Stimulated activated CD4-positive, alpha-beta T cell treated with anti-CD3 and anti-CD28 coated beads, Interleukin-4, amount 100 ng/mL, for 1 hour (primary cell): ENCODE results near the gene EFNB1.

Experiments used
- DNase-seq: peaks from one replicate; pipeline ENCODE4 v3.0.0-alpha.2; 2020

EFNB1 gene

GRCh38 chrX:68844581-68844980, 15.8 kb downstream of the EFNB1 start:
- DNase-seq: no peak

- no peak for DNase-seq
Observed at GRCh38 chrX:68846536-68846935, 17.7 kb downstream of the EFNB1 start.

GRCh38 chrX:68847172-68847571, 18.4 kb downstream of the EFNB1 start:
- DNase-seq: no peak

GRCh38 chrX:68848189-68848940, 19.5 kb downstream of the EFNB1 start:
- no peak for DNase-seq

GRCh38 chrX:68851082-68851481, 22.3 kb downstream of the EFNB1 start:
- DNase-seq: no peak

GRCh38 chrX:68852046-68852445, 23.2 kb downstream of the EFNB1 start:
- no peak for DNase-seq

GRCh38 chrX:68853665-68854251, 24.9 kb downstream of the EFNB1 start:
- DNase-seq: no peak

- DNase-seq: no peak
Observed at GRCh38 chrX:68865300-68865699, 36.5 kb downstream of the EFNB1 start.

- no peak for DNase-seq
Observed at GRCh38 chrX:68865926-68866325, 37.1 kb downstream of the EFNB1 start.

GRCh38 chrX:68867458-68868112, 38.8 kb downstream of the EFNB1 start:
- no peak for DNase-seq

- DNase-seq: no peak
Observed at GRCh38 chrX:68868316-68868715, 39.5 kb downstream of the EFNB1 start.

- DNase-seq: no peak
Observed at GRCh38 chrX:68868902-68869800, 40.3 kb downstream of the EFNB1 start.

GRCh38 chrX:68870357-68870756, 41.5 kb downstream of the EFNB1 start:
- DNase-seq: no peak

- DNase-seq: no peak
Observed at GRCh38 chrX:68872171-68872570, 43.4 kb downstream of the EFNB1 start.

GRCh38 chrX:68874076-68874475, 45.3 kb downstream of the EFNB1 start:
- no peak for DNase-seq

- DNase-seq: no peak
Observed at GRCh38 chrX:68876731-68877130, 47.9 kb downstream of the EFNB1 start.

- no peak for DNase-seq
Observed at GRCh38 chrX:68877606-68878005, 48.8 kb downstream of the EFNB1 start.

- DNase-seq: no peak
Observed at GRCh38 chrX:68878977-68879645, 50.3 kb downstream of the EFNB1 start.

GRCh38 chrX:68880846-68881552, 52.2 kb downstream of the EFNB1 start:
- DNase-seq: no peak

- no peak for DNase-seq
Observed at GRCh38 chrX:68881911-68882310, 53.1 kb downstream of the EFNB1 start.

GRCh38 chrX:68883800-68884199, 55.0 kb downstream of the EFNB1 start:
- DNase-seq: no peak

- DNase-seq: no peak
Observed at GRCh38 chrX:68889249-68889648, 60.4 kb downstream of the EFNB1 start.
